HG03432 (cell line): ENCODE data around the gene TPO.

Experiments
- ATAC-seq: cut with Tn5 transposase; IDR thresholded peaks from one replicate; pipeline ENCODE4 v1.9.1; 2021; ENCODE audit warnings: mild to moderate bottlenecking, moderate library complexity; ENCODE audit not compliant: unreplicated experiment

Gene TPO

GRCh38 chr2:1518331-1518803 lies 105.1 kb downstream of the TPO start:
- no peak for ATAC-seq

GRCh38 chr2:1518867-1519530 lies 105.7 kb downstream of the TPO start:
- ATAC-seq: no peak

GRCh38 chr2:1521191-1521877 lies 108.1 kb downstream of the TPO start:
- no peak for ATAC-seq

GRCh38 chr2:1521878-1522830 lies 108.9 kb downstream of the TPO start:
- no peak for ATAC-seq

- no peak for ATAC-seq
Measured at GRCh38 chr2:1527153-1527992, 114.1 kb downstream of the TPO start.

GRCh38 chr2:1528273-1529064 lies 115.2 kb downstream of the TPO start:
- no peak for ATAC-seq

- no peak for ATAC-seq
Measured at GRCh38 chr2:1538663-1539062, 125.4 kb downstream of the TPO start.

- ATAC-seq: no peak
Measured at GRCh38 chr2:1539441-1539840, 126.2 kb downstream of the TPO start.

- ATAC-seq: no peak
Measured at GRCh38 chr2:1539973-1540372, 126.7 kb downstream of the TPO start.

GRCh38 chr2:1540481-1540880 lies 127.2 kb downstream of the TPO start:
- no peak for ATAC-seq

GRCh38 chr2:1541040-1541439 lies 127.8 kb downstream of the TPO start:
- no peak for ATAC-seq

GRCh38 chr2:1541819-1542475 lies 128.7 kb downstream of the TPO start:
- no peak for ATAC-seq

- no peak for ATAC-seq
Measured at GRCh38 chr2:1542971-1543370, 129.7 kb downstream of the TPO start.

- ATAC-seq: no peak
Measured at GRCh38 chr2:1543776-1544477, 130.7 kb downstream of the TPO start.

- no peak for ATAC-seq
Measured at GRCh38 chr2:1544478-1545069, 131.3 kb downstream of the TPO start.

GRCh38 chr2:1546023-1546591 lies 132.8 kb downstream of the TPO start:
- ATAC-seq: no peak

- no peak for ATAC-seq
Measured at GRCh38 chr2:1546901-1547300, 133.6 kb downstream of the TPO start.
